H9 (cell line): ENCODE data around the gene INHBC. TPM values are rescaled to one million over a fixed set of nuclear protein-coding genes. Genes with fewer than 3 reads are reported as not detected.

Experiments used
- DNase-seq: peaks from one replicate; pipeline ENCODE4 v3.0.0-alpha.2; 2017
- H2AFZ ChIP-seq: one replicate; pipeline ENCODE4 v1.6.1; 2013; ENCODE audit warnings: mild to moderate bottlenecking, low read length, control low read depth, moderate library complexity
- H2AK5ac ChIP-seq: 2 replicates; pipeline ENCODE4 v1.6.1; 2013; ENCODE audit warnings: low read length, control low read depth, mixed read lengths; ENCODE audit not compliant: insufficient read length
- H2BK120ac ChIP-seq: one replicate; pipeline ENCODE4 v1.6.1; 2013; ENCODE audit warnings: low read depth, mild to moderate bottlenecking, low read length, control low read depth, inconsistent platforms; ENCODE audit not compliant: poor library complexity, severe bottlenecking
- H2BK12ac ChIP-seq: 2 replicates; pipeline ENCODE4 v1.6.1; 2013; ENCODE audit warnings: low read length, control low read depth, mixed read lengths, low read depth; ENCODE audit not compliant: insufficient read length
- H2BK15ac ChIP-seq: 2 replicates; pipeline ENCODE4 v1.6.1; 2013; ENCODE audit warnings: low read depth, low read length, control low read depth
- H2BK20ac ChIP-seq: one replicate; pipeline ENCODE4 v1.6.1; 2013; ENCODE audit warnings: low read depth, mild to moderate bottlenecking, low read length, control low read depth, inconsistent platforms; ENCODE audit not compliant: poor library complexity, severe bottlenecking
- H2BK5ac ChIP-seq: 2 replicates; pipeline ENCODE4 v1.6.1; 2013; ENCODE audit warnings: low read length, control low read depth, mixed read lengths; ENCODE audit not compliant: insufficient read length
- H3K14ac ChIP-seq: 2 replicates; pipeline ENCODE4 v1.6.1; 2013; ENCODE audit warnings: low read length, control low read depth; ENCODE audit not compliant: insufficient read depth
- H3K18ac ChIP-seq: 2 replicates; pipeline ENCODE4 v1.6.1; 2013; ENCODE audit warnings: low read depth, mild to moderate bottlenecking, mixed read lengths, low read length, control low read depth; ENCODE audit not compliant: insufficient read length
- H3K23ac ChIP-seq: 2 replicates; pipeline ENCODE4 v1.6.1; 2013; ENCODE audit warnings: low read length, control low read depth, mixed read lengths, low read depth; ENCODE audit not compliant: insufficient read length
- H3K23me2 ChIP-seq: 2 replicates; pipeline ENCODE4 v1.6.1; 2013; ENCODE audit warnings: low read depth, mild to moderate bottlenecking, mixed read lengths, low read length, control low read depth; ENCODE audit not compliant: insufficient read length, poor library complexity, severe bottlenecking
- H3K27ac ChIP-seq: 2 replicates; pipeline ENCODE4 v1.5.1; 2013; ENCODE audit warnings: low read length, control low read depth, mixed read lengths, low read depth; ENCODE audit not compliant: insufficient read length
- H3K27me3 ChIP-seq: 2 replicates; pipeline ENCODE4 v1.6.1; 2013; ENCODE audit warnings: low read length, control low read depth, inconsistent platforms; ENCODE audit not compliant: insufficient read depth
- H3K4ac ChIP-seq: 2 replicates; pipeline ENCODE4 v1.6.1; 2013; ENCODE audit warnings: low read depth, mild to moderate bottlenecking, control low read depth, inconsistent platforms, low read length, moderate library complexity
- H3K4me1 ChIP-seq: 2 replicates; pipeline ENCODE4 v1.6.1; 2013; ENCODE audit warnings: low read length, control low read depth, inconsistent platforms; ENCODE audit not compliant: insufficient read depth
- H3K4me2 ChIP-seq: 2 replicates; pipeline ENCODE4 v1.6.1; 2013; ENCODE audit warnings: low read length, control low read depth, mixed read lengths; ENCODE audit not compliant: insufficient read length, insufficient read depth
- H3K56ac ChIP-seq: 2 replicates; pipeline ENCODE4 v1.6.1; 2013; ENCODE audit warnings: low read depth, mild to moderate bottlenecking, mixed read lengths, low read length, control low read depth; ENCODE audit not compliant: insufficient read length
- H3K79me1 ChIP-seq: 2 replicates; pipeline ENCODE4 v1.6.1; 2013; ENCODE audit warnings: low read depth, mild to moderate bottlenecking, moderate library complexity, low read length, control low read depth, inconsistent platforms; ENCODE audit not compliant: insufficient read depth, poor library complexity, severe bottlenecking
- H3K79me2 ChIP-seq: 2 replicates; pipeline ENCODE4 v1.6.1; 2013; ENCODE audit warnings: low read length, control low read depth, inconsistent platforms; ENCODE audit not compliant: insufficient read depth
- H3K9ac ChIP-seq: 2 replicates; pipeline ENCODE4 v1.6.1; 2013; ENCODE audit warnings: low read length, control low read depth, mixed read lengths; ENCODE audit not compliant: insufficient read length; ENCODE audit errors: extremely low read depth
- H3K9me3 ChIP-seq: one replicate; pipeline ENCODE4 v1.6.1; 2013; ENCODE audit warnings: low read depth, low read length, inconsistent platforms; ENCODE audit not compliant: control insufficient read depth
- H3T11ph ChIP-seq: one replicate; pipeline ENCODE4 v1.6.1; 2013; ENCODE audit warnings: mild to moderate bottlenecking, low read length, control low read depth, inconsistent platforms
- H4K20me1 ChIP-seq: one replicate; pipeline ENCODE4 v1.6.1; 2013; ENCODE audit not compliant: control insufficient read depth, insufficient read length, insufficient read depth
- H4K5ac ChIP-seq: 2 replicates; pipeline ENCODE4 v1.6.1; 2013; ENCODE audit warnings: low read depth, mild to moderate bottlenecking, mixed read lengths, low read length, control low read depth; ENCODE audit not compliant: insufficient read length
- H4K8ac ChIP-seq: replicated peaks from 2 replicates; pipeline ENCODE4 v1.6.1; 2013; ENCODE audit warnings: low read length, control low read depth, mixed read lengths, low read depth; ENCODE audit not compliant: insufficient read length
- H4K91ac ChIP-seq: 2 replicates; pipeline ENCODE4 v1.6.1; 2013; ENCODE audit warnings: low read depth, mild to moderate bottlenecking, moderate library complexity, mixed read lengths, low read length, control low read depth; ENCODE audit not compliant: insufficient read length
- H3K27ac Mint-ChIP-seq, 3 experiments: 2 replicates in 2 of 3; 3 replicates in 1 of 3; pipeline ENCODE4 v1.8.0; 2020 to 2021; ENCODE audit warnings: mixed read lengths in 3 of 3, mild to moderate bottlenecking in 1 of 3, moderate library complexity in 1 of 3
- H3K27me3 Mint-ChIP-seq: 2 replicates; pipeline ENCODE4 v1.8.0; 2021; ENCODE audit warnings: low read depth, mild to moderate bottlenecking, moderate library complexity, mixed read lengths
- H3K36me3 Mint-ChIP-seq, 3 experiments: 2 replicates in 2 of 3; 3 replicates in 1 of 3; pipeline ENCODE4 v1.8.0; 2020 to 2021; ENCODE audit warnings: low read depth in 3 of 3, mixed read lengths in 3 of 3; ENCODE audit not compliant: insufficient read depth in 1 of 3
- H3K4me1 Mint-ChIP-seq, 2 experiments: 2 replicates each; pipeline ENCODE4 v1.8.0; 2020; ENCODE audit warnings: mixed read lengths in 2 of 2
- H3K4me3 Mint-ChIP-seq, 2 experiments: 2 replicates in 1 of 2; 3 replicates in 1 of 2; pipeline ENCODE4 v1.8.0; 2020 to 2021; ENCODE audit warnings: mild to moderate bottlenecking in 2 of 2, mixed read lengths in 2 of 2, moderate library complexity in 1 of 2
- H3K9me3 Mint-ChIP-seq, 2 experiments: 2 replicates in 1 of 2; 3 replicates in 1 of 2; pipeline ENCODE4 v1.8.0; 2020; ENCODE audit warnings: mild to moderate bottlenecking in 2 of 2, mixed read lengths in 2 of 2, moderate library complexity in 1 of 2
- WGBS: extraction: QIAGEN DNeasy Blood & Tissue Kit; methylation state at CpG from one replicate; pipeline ENCODE4 v1.1.7; 2013; ENCODE audit warnings: missing lambda C conversion rate, low lambda C conversion rate, mixed read lengths; ENCODE audit not compliant: insufficient read length; ENCODE audit errors: extremely low coverage; 5-methylcytosine and 5-hydroxymethylcytosine counted together
- total RNA-seq: library from RNA; stranded (reverse); gene quantifications from 2 replicates; pipeline ENCODE4 v1.2.1, GENCODE V29; 2021
- TF ChIP-seq, protein P1 (sequence below): fragments of 200-600 bp; sonication (generic); conservative IDR thresholded peaks from 3 replicates; pipeline ENCODE4 v1.8.0; 2021; ENCODE audit warnings: antibody characterized with exemption, mild to moderate bottlenecking

Gene INHBC
- total RNA-seq, 1 experiment from 2014 or later = not detected

- Mint-ChIP-seq H3K27me3 (no peaks in the 10 kb centered on the region), H3K9me3 (no peaks in the 10 kb centered on the region; a peak in 1 of 5 replicates), H3K27ac (peak overlapping the region in 2 of 3 experiments; percentile 96; a peak in 4 of 7 replicates), H3K4me3 (peak overlapping the region; percentile 67 to 83), H3K4me1 (peaks cover 24 to 36% of the 10 kb centered on the region in 2 experiments), H3K36me3 (peaks cover 0 to under 1% (median 0%) of the 10 kb centered on the region in 3 experiments; a peak in 2 of 7 replicates)
- Histone ChIP-seq H3K79me2 (no peaks in the 10 kb centered on the region), H3K4me1 (no peaks in the 10 kb centered on the region), H3K14ac (no peak overlapping the region), H3K9ac (no peak overlapping the region), H2AFZ (no peak overlapping the region), H2BK5ac (no peak overlapping the region), H3K4me2 (peak overlapping the region; percentile 50), H2BK20ac (no peak overlapping the region), H3K56ac (no peak overlapping the region), H2BK12ac (no peak overlapping the region), H2BK120ac (no peak overlapping the region), H3K79me1 (no peaks in the 10 kb centered on the region), H3K27ac (no peak overlapping the region), H3K23ac (no peak overlapping the region), H3K4ac (no peak overlapping the region), H3K18ac (no peak overlapping the region), H4K5ac (no peak overlapping the region), H3T11ph (no peak overlapping the region), H3K9me3 (no peaks in the 10 kb centered on the region), H3K27me3 (no peaks in the 10 kb centered on the region), H2BK15ac (no peak overlapping the region), H4K91ac (no peak overlapping the region), H4K20me1 (no peaks in the 10 kb centered on the region), H4K8ac (no peak overlapping the region), H3K23me2 (peaks cover 8% of the 10 kb centered on the region), H2AK5ac (no peak overlapping the region)
- TF ChIP-seq, protein P1, sequence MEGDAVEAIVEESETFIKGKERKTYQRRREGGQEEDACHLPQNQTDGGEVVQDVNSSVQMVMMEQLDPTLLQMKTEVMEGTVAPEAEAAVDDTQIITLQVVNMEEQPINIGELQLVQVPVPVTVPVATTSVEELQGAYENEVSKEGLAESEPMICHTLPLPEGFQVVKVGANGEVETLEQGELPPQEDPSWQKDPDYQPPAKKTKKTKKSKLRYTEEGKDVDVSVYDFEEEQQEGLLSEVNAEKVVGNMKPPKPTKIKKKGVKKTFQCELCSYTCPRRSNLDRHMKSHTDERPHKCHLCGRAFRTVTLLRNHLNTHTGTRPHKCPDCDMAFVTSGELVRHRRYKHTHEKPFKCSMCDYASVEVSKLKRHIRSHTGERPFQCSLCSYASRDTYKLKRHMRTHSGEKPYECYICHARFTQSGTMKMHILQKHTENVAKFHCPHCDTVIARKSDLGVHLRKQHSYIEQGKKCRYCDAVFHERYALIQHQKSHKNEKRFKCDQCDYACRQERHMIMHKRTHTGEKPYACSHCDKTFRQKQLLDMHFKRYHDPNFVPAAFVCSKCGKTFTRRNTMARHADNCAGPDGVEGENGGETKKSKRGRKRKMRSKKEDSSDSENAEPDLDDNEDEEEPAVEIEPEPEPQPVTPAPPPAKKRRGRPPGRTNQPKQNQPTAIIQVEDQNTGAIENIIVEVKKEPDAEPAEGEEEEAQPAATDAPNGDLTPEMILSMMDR = no peak
- no peak for DNase-seq
- WGBS = no CpG with 5 or more reads among the region's 11 CpGs
These were observed 2.9 kb upstream of the INHBC start for GRCh38 chr12:57431654-57432188.
